ENCODE results near the gene RABGAP1.

RABGAP1 gene

DNA sequence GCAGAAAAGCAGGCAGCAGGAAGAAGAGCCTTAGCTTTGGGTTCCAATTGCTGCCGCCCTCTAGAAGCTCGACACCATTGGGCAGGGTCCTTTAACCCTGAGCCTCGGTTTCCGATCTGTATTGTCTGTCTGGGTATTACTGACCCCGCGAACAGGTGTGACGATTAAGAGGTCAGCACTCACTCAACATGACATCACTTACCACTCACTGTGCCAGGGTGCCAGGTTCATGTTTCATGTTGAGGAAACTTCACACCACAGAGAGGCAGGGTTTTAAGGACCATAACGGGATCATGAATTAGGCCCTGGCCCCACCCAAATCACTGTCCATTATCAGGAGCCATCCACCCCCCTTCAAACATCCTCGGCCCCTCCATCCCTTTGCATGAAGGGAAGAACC is 168.2 kb downstream of the RABGAP1 start:
- no peaks in the 10 kb centered on the region for H3K4me1 ChIP-seq (ENCODE audit: insufficient read depth, low read length)
- H3K27me3 ChIP-seq (ENCODE audit: insufficient read depth, low read length): no peaks in the 10 kb centered on the region
- H3K36me3 ChIP-seq (ENCODE audit: insufficient read depth, low read length): peaks cover 57% of the 10 kb centered on the region
- no peak overlapping the region for H3K4me3 ChIP-seq (ENCODE audit: low read length)
- H3K9me3 ChIP-seq (ENCODE audit: low read length): no peaks in the 10 kb centered on the region
- no peak overlapping the region for H2AFZ ChIP-seq (ENCODE audit: low read depth, low read length)

DNA sequence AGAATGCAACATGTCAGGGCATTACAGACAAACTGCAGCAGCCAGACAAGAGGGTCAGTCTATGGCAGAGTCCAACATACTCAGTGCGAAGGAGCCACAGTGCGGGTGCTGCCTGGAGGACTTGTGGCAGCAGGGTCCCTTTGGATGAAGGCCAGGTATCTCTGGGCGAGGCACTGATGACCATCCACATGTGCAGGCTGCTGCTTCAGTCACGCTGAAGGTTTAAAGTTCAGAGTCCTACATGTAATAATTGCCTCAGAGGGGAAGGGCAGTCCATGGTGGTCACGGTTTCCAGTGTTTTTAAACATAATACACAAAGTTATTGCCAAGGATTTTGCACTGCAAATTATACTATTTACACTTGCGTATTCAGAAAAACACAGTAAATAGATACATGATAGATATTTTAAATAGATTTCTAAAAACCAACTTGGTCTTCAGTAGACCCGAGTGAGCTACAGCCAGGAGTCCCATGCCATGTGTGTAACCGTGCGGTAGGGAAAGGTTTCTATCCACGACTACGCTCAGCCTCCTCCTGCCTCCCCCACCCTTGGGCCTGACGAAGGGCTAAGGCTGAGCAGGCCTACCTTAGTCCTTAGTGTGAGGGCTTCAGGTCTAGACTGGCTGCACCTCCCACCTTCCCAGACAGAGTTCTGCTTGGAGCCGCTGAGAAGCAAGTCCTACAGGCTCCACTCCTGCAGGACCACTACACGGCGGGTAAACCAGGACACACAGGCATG is 168.9 kb downstream of the RABGAP1 start:
- peaks cover 51% of the 10 kb centered on the region for H3K36me3 ChIP-seq (ENCODE audit: insufficient read depth, low read length)
- H3K4me3 ChIP-seq (ENCODE audit: low read length): no peak overlapping the region
- no peaks in the 10 kb centered on the region for H3K4me1 ChIP-seq (ENCODE audit: insufficient read depth, low read length)
- no peaks in the 10 kb centered on the region for H3K27me3 ChIP-seq (ENCODE audit: insufficient read depth, low read length)
- H3K9me3 ChIP-seq (ENCODE audit: low read length): no peaks in the 10 kb centered on the region
- H2AFZ ChIP-seq (ENCODE audit: low read depth, low read length): no peak overlapping the region

DNA sequence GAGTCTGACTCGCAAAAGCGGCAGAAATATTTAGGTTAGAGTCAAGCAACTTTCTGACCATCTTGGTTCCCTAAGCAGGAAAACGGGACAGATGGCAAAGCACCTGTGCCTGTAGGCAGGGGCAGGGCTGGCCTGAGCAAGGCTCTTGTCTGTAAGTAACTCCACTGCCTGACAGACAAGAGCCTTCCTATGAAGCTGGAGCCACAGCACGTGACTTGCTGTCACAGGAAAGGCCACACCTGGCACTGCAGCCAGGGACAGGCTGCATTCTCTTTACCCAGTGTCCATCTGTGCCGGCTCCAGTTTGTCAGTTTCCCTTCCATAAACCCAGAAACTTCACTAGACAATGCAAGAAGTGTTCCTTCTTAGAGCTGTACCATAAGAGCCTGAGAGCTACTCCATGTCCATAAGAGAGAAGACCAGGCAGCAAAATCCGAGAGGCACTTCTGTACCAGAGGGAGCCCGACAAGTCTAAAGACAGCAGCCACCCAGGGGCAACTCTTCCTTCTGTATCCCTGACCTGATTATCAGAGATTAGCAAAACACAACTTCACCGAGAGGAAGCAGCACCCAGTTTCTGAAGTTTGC is 170.7 kb downstream of the RABGAP1 start:
- Histone ChIP-seq H3K4me1 (ENCODE audit: insufficient read depth, low read length) (no peaks in the 10 kb centered on the region), H3K9me3 (ENCODE audit: low read length) (no peaks in the 10 kb centered on the region), H3K27me3 (ENCODE audit: insufficient read depth, low read length) (no peaks in the 10 kb centered on the region), H3K36me3 (ENCODE audit: insufficient read depth, low read length) (peaks cover 51% of the 10 kb centered on the region), H2AFZ (ENCODE audit: low read depth, low read length) (no peak overlapping the region), H3K4me3 (ENCODE audit: low read length) (no peak overlapping the region)

DNA sequence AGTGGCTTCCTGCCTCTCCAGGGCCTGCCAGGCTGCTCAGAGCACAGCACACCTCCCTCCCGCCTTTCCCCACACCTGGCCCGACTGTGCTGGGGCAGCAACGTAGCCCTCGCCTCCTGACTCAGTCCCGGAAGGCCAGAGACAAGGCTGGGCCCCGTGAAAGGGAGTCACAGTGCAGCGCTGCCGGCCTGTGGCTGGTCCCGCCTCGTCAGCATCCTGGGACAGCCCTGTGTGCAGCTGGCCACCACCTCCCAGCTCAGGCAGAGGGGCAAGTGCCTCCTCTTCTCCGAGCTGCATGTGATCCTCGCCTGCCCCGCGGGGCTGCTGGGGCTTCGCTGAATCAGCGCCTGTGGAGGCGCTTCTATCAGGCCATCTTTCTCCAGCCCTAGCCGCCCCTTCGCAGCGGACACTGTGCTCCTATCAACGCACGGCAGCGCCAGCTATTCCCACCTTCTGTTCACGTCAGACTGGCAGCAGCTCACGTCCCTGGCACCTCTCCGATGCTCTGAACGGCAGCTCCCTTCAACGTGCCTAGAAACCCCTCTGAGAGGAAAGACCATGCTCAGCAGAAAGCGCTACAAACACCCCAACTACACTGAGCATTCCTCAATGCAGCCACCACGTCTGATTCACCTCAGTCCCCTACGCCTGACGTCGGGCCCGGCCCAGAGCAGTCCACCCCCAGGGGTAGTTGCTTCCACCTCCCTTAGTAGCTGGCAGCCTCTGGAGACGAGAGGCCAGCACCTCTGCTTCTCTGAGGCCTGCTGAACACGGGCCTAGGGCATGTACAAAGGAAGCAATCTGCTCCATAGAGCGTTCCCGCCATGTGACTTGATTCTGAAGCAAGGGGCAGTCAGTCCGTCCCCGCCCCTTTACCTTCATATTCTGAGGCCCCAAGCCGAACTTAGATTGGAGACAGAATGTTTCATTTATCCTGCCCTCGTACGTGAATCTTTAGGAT is 171.5 kb downstream of the RABGAP1 start:
- no peaks in the 10 kb centered on the region for H3K4me1 ChIP-seq (ENCODE audit: insufficient read depth, low read length)
- H3K9me3 ChIP-seq (ENCODE audit: low read length): no peaks in the 10 kb centered on the region

DNA sequence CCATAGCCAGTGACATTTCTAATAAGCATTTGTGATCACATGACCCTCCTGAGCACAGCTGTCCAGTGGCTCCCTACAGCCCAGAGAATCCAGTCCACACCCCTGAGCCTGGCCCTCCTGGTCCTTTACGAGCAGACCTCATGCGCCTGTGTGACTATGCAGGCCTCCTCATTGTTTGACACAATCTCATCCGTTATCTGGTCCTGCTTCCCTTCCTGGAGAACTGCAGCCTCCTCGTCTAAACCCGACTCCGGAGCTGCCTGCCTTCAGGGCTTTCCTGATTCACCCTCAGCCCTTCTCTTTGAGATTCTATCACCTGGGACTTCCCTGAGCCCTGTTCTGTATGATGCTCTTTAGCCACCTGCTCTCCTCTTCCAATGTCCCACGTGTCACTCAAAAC is 172.4 kb downstream of the RABGAP1 start:
- H3K4me1 ChIP-seq (ENCODE audit: insufficient read depth, low read length): no peaks in the 10 kb centered on the region

More for the DNA sequence above, 171.5 kb downstream of the RABGAP1 start:
- Histone ChIP-seq H3K27me3 (ENCODE audit: insufficient read depth, low read length) (no peaks in the 10 kb centered on the region), H3K4me3 (ENCODE audit: low read length) (no peak overlapping the region), H2AFZ (ENCODE audit: low read depth, low read length) (no peak overlapping the region), H3K36me3 (ENCODE audit: insufficient read depth, low read length) (peaks cover 43% of the 10 kb centered on the region)

DNA sequence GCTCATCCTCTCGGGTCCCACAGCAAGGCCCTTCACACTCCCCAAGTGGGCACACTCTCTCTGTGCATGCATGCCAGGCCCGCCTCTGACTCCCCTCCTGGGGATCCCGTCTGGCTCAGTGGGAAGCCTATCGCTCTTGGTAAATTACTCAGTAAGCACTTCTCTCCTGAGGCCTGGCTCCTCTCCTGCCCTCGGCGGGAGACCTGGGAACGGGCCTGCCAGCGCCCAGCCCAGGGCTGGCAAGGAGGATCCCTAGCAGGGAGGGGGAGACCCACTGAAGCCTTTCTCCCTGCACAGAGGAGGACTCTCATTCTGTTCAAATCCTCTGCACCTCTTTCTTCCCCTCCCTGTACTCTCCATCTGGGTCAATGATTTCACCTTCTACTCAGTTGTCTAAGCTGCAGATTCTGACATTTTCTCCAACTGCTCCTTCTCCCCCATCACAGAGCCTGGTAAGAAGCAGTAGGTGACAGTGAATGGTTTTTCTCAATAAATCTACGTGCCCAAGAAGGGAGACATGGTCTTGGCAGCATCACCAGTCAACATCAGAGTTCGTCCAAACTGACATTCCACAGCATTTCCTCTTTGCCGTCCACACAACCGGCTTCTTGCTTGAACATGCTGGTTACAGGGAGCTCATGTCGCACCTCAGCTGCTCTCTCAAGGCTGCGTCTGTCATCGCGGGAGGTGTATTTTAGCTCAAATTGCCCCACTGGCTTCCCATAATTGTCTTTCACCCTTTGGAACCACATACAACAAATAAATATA is 174.5 kb downstream of the RABGAP1 start:
- no peak overlapping the region for H3K4me3 ChIP-seq (ENCODE audit: low read length)

More for the DNA sequence above, 172.4 kb downstream of the RABGAP1 start:
- no peaks in the 10 kb centered on the region for H3K9me3 ChIP-seq (ENCODE audit: low read length)
- H3K27me3 ChIP-seq (ENCODE audit: insufficient read depth, low read length): no peaks in the 10 kb centered on the region
- H3K4me3 ChIP-seq (ENCODE audit: low read length): no peak overlapping the region
- peaks cover 35% of the 10 kb centered on the region for H3K36me3 ChIP-seq (ENCODE audit: insufficient read depth, low read length)
- no peak overlapping the region for H2AFZ ChIP-seq (ENCODE audit: low read depth, low read length)

DNA sequence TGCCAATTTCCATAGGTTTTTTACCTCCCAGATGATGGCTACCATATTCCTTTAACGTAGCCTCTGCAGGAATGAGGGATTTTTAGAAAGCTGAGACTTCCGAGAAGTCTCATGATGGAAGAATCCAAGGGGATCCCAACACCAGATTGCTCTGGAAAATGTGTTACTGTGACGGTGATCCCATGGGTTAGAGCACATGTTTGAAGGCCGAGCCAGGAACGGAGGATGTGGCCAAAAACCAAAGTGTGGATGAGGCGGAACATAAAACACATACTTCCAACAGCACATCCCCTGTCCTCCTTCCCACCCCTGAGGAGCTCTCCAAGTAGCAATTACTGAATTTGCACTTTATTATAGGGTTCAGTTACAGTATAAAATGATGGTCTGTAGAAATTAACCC is 175.2 kb downstream of the RABGAP1 start:
- Histone ChIP-seq H3K4me1 (ENCODE audit: insufficient read depth, low read length) (no peaks in the 10 kb centered on the region), H3K4me3 (ENCODE audit: low read length) (no peak overlapping the region), H3K27me3 (ENCODE audit: insufficient read depth, low read length) (no peaks in the 10 kb centered on the region), H2AFZ (ENCODE audit: low read depth, low read length) (no peak overlapping the region), H3K36me3 (ENCODE audit: insufficient read depth, low read length) (peaks cover 17% of the 10 kb centered on the region), H3K9me3 (ENCODE audit: low read length) (no peaks in the 10 kb centered on the region)

More for the DNA sequence above, 174.5 kb downstream of the RABGAP1 start:
- H2AFZ ChIP-seq (ENCODE audit: low read depth, low read length): no peak overlapping the region
- H3K27me3 ChIP-seq (ENCODE audit: insufficient read depth, low read length): no peaks in the 10 kb centered on the region
- H3K36me3 ChIP-seq (ENCODE audit: insufficient read depth, low read length): peaks cover 21% of the 10 kb centered on the region
- H3K9me3 ChIP-seq (ENCODE audit: low read length): no peaks in the 10 kb centered on the region
- no peaks in the 10 kb centered on the region for H3K4me1 ChIP-seq (ENCODE audit: insufficient read depth, low read length)

DNA sequence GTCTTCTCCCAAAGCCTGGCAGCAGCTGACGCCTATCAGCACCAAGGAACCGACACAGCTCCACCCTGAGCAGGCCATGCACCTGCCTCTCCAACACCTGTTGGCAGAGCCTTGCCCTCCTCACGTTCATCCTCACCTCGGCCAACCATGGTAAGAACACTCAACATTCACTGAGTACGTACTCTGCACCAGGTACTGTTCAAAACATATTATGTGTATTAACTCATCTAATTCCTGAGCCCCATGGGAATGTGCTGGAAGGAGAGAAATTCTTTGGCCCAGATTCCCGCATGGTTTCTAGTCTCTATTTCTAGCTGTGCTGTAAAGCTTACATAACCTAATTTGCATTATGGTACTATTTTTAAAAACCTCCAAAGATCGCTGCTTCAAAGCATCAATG is 178.7 kb downstream of the RABGAP1 start:
- Histone ChIP-seq H3K9me3 (ENCODE audit: low read length) (no peaks in the 10 kb centered on the region), H3K4me3 (ENCODE audit: low read length) (no peak overlapping the region), H3K36me3 (ENCODE audit: insufficient read depth, low read length) (peaks cover 15% of the 10 kb centered on the region), H3K4me1 (ENCODE audit: insufficient read depth, low read length) (no peaks in the 10 kb centered on the region), H2AFZ (ENCODE audit: low read depth, low read length) (no peak overlapping the region), H3K27me3 (ENCODE audit: insufficient read depth, low read length) (no peaks in the 10 kb centered on the region)

DNA sequence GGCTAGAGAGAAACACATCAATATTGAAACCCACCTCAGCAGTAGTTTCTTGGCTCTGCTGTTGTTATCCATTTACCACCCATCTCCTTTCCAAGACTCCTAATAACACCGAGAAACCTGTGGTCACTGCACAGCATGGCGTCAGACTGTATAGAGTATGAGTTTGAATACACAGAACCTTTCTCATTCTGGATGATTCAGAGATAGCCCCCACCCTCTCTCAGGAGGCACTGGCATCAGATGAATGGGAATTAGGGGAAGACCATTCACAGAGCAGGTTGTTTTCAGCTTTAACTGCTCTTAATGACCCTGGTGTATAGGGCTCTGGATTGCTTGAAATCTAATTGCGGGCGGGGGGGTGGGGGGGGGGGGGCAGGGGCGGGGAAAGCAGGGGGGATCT is 179.3 kb downstream of the RABGAP1 start:
- Histone ChIP-seq H3K4me3 (ENCODE audit: low read length) (no peak overlapping the region), H3K36me3 (ENCODE audit: insufficient read depth, low read length) (peaks cover 15% of the 10 kb centered on the region), H3K4me1 (ENCODE audit: insufficient read depth, low read length) (no peaks in the 10 kb centered on the region), H2AFZ (ENCODE audit: low read depth, low read length) (no peak overlapping the region), H3K27me3 (ENCODE audit: insufficient read depth, low read length) (no peaks in the 10 kb centered on the region), H3K9me3 (ENCODE audit: low read length) (no peaks in the 10 kb centered on the region)

DNA sequence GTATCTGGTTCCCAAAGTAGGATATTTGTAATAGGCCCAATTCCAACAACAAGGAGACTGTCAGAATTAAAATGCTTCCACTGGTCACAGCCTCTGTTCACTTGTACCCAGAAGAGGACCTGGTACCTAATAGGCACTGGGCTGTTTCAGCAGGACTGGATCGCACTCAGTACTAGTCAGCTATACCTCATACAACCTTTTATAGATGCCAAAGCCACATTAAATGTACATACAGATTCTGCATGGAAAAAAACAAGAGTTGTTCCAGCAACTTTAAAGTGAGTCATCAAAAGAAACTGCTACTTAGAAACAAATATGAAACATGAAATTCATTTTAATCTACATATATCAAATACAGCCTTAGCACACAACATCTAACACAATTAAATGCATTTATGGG is 180.1 kb downstream of the RABGAP1 start:
- H3K4me3 ChIP-seq (ENCODE audit: low read length): no peak overlapping the region
- no peaks in the 10 kb centered on the region for H3K9me3 ChIP-seq (ENCODE audit: low read length)
- no peak overlapping the region for H2AFZ ChIP-seq (ENCODE audit: low read depth, low read length)
- no peaks in the 10 kb centered on the region for H3K4me1 ChIP-seq (ENCODE audit: insufficient read depth, low read length)
- peaks cover 11% of the 10 kb centered on the region for H3K36me3 ChIP-seq (ENCODE audit: insufficient read depth, low read length)
- H3K27me3 ChIP-seq (ENCODE audit: insufficient read depth, low read length): no peaks in the 10 kb centered on the region

DNA sequence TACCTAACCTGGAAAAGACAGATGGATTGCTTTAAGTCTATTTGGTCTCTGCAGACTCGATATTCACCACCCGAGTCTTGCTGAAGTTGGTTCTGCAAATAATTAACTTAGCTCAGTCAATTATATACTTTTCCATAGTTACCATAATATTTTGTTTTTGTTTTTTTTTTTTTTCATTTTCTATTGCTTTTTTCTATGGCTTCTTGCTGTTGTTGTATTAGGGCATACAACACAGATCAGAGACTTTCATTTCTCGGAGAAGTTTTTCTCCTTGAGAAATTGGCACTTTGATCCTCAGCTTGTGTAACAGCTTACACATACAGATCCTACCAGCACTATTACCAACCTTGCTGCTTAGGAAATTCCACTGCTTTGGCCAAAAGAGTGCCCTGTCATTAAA is 180.6 kb downstream of the RABGAP1 start:
- Histone ChIP-seq H3K4me3 (ENCODE audit: low read length) (no peak overlapping the region), H2AFZ (ENCODE audit: low read depth, low read length) (no peak overlapping the region), H3K9me3 (ENCODE audit: low read length) (no peaks in the 10 kb centered on the region), H3K4me1 (ENCODE audit: insufficient read depth, low read length) (no peaks in the 10 kb centered on the region), H3K27me3 (ENCODE audit: insufficient read depth, low read length) (no peaks in the 10 kb centered on the region), H3K36me3 (ENCODE audit: insufficient read depth, low read length) (peaks cover 11% of the 10 kb centered on the region)

DNA sequence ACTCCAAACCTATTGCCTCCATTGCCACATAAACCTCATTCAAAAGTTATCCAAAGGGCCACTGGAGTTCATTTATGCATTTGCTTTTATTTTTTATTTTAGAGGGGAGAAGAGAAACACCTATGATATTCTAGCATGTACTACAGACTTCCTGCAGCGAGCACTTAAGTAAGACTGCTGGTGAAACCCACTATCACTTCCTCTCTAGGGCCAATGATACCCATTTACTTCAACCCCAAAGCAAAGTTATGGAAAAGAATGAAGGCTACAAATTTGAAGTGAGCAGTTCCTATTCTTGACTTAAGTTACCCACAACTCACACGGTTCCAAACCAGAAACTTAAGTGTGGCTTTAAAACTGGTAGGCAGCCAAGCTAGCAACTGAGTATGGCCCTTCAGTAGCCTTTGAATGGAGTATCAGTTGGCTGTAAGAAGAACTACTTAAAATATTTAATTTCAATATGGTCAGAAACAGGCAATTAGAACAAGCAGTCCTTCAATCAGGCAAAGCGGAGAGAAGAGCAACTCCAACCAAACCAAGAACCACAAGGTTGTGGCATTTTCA is 186.8 kb downstream of the RABGAP1 start:
- H3K36me3 ChIP-seq (ENCODE audit: insufficient read depth, low read length): peaks cover 47% of the 10 kb centered on the region

More for the DNA sequence above, 186.8 kb downstream of the RABGAP1 start:
- H3K27me3 ChIP-seq (ENCODE audit: insufficient read depth, low read length): no peaks in the 10 kb centered on the region
- no peak overlapping the region for H2AFZ ChIP-seq (ENCODE audit: low read depth, low read length)
- no peak overlapping the region for H3K4me3 ChIP-seq (ENCODE audit: low read length)
- H3K9me3 ChIP-seq (ENCODE audit: low read length): no peaks in the 10 kb centered on the region
- no peaks in the 10 kb centered on the region for H3K4me1 ChIP-seq (ENCODE audit: insufficient read depth, low read length)
